Measurements from ENCODE around the gene PIAS4.

Gene PIAS4

GRCh38 chr19:4068047-4068966, 60.8 kb downstream of the PIAS4 start:
- DNase-seq (ENCODE audit: low spot score) (no peak), FAIRE-seq (no peak)

GRCh38 chr19:4069331-4069959, 61.9 kb downstream of the PIAS4 start:
- DNase-seq (ENCODE audit: low spot score) (no peak), FAIRE-seq (no peak)

- DNase-seq (ENCODE audit: low spot score) (no peak), FAIRE-seq (no peak)
Measured at GRCh38 chr19:4071610-4072009, 64.1 kb downstream of the PIAS4 start.

GRCh38 chr19:4075373-4075772, 67.8 kb downstream of the PIAS4 start:
- no peak for FAIRE-seq

GRCh38 chr19:4077007-4077374, 69.5 kb downstream of the PIAS4 start:
- FAIRE-seq (no peak), DNase-seq (ENCODE audit: low spot score) (no peak)

More at GRCh38 chr19:4075373-4075772, 67.8 kb downstream of the PIAS4 start:
- no peak for DNase-seq (ENCODE audit: low spot score)

- no peak for DNase-seq (ENCODE audit: low spot score)
- no peak for FAIRE-seq
Measured at GRCh38 chr19:4077800-4078684, 70.5 kb downstream of the PIAS4 start.

- DNase-seq (ENCODE audit: low spot score) (no peak), FAIRE-seq (no peak)
Measured at GRCh38 chr19:4080473-4080872, 72.9 kb downstream of the PIAS4 start.

GRCh38 chr19:4081441-4082129, 74.0 kb downstream of the PIAS4 start:
- FAIRE-seq (no peak), DNase-seq (ENCODE audit: low spot score) (no peak)

- DNase-seq (ENCODE audit: low spot score) (no peak), FAIRE-seq (no peak)
Measured at GRCh38 chr19:4082172-4082571, 74.6 kb downstream of the PIAS4 start.

GRCh38 chr19:4083677-4084546, 76.4 kb downstream of the PIAS4 start:
- no peak for DNase-seq (ENCODE audit: low spot score)
- no peak for FAIRE-seq

- FAIRE-seq (no peak), DNase-seq (ENCODE audit: low spot score) (no peak)
Measured at GRCh38 chr19:4084547-4084877, 77.0 kb downstream of the PIAS4 start.

- FAIRE-seq (no peak), DNase-seq (ENCODE audit: low spot score) (no peak)
Measured at GRCh38 chr19:4086411-4086867, 78.9 kb downstream of the PIAS4 start.

- DNase-seq (ENCODE audit: low spot score) = no peak
- no peak for FAIRE-seq
Measured at GRCh38 chr19:4087787-4088679, 80.5 kb downstream of the PIAS4 start.

- FAIRE-seq = no peak
Measured at GRCh38 chr19:4088975-4089374, 81.4 kb downstream of the PIAS4 start.

More at GRCh38 chr19:4088975-4089374, 81.4 kb downstream of the PIAS4 start:
- DNase-seq (ENCODE audit: low spot score) = no peak
